K562 (cell line): ENCODE results near the gene PFAS. TPM values are rescaled to one million over a fixed set of nuclear protein-coding genes. Genes with fewer than 3 reads are reported as not detected.
A peak's percentile ranks its signal among the peaks of the same experiment; 100 is the strongest.

Experiments used
- E2F3 ChIP-seq: fragments of 250-450 bp; sonication (Bioruptor Pico); IDR thresholded peaks from 2 replicates; pipeline ENCODE4 v1.4.0; 2020; ENCODE audit warnings: mild to moderate bottlenecking
- L3MBTL2 ChIP-seq: fragments of 450-650 bp; IDR thresholded peaks from 2 replicates; pipeline ENCODE4 v1.6.1; 2016; ENCODE audit warnings: mild to moderate bottlenecking, moderate library complexity
- MNT ChIP-seq, 2 experiments: fragments of 450-650 bp; conservative IDR thresholded peaks; 2 replicates each; pipeline ENCODE4 v1.6.1; 2017; ENCODE audit warnings: mild to moderate bottlenecking in 2 of 2, moderate library complexity in 2 of 2
- RBM14 ChIP-seq: fragments of 200-400 bp; formaldehyde crosslinking; IDR thresholded peaks from 2 replicates; pipeline ENCODE4 v1.6.1; 2018; ENCODE audit warnings: low read depth, mild to moderate bottlenecking, low read length, moderate library complexity, borderline replicate concordance; ENCODE audit not compliant: insufficient read depth
- REST ChIP-seq, 2 experiments: fragments of 450-650 bp; formaldehyde crosslinking in 1 of 2; IDR thresholded peaks; 2 replicates each; pipeline versions ENCODE4 v1.4.0 to v1.6.1; 2014 to 2020; ENCODE audit warnings: mild to moderate bottlenecking in 2 of 2, borderline replicate concordance in 1 of 2, low read depth in 1 of 2
- U2AF2 ChIP-seq: fragments of 200-400 bp; formaldehyde crosslinking; optimal IDR thresholded peaks from 2 replicates; pipeline ENCODE3; 2017; ENCODE audit warnings: low read depth, mild to moderate bottlenecking, low read length
- UBTF ChIP-seq, 2 experiments: IDR thresholded peaks; 2 replicates each; pipeline ENCODE4 v1.6.1; 2012; ENCODE audit warnings: improper control_type of control experiment in 2 of 2, low read depth in 2 of 2, low read length in 2 of 2, borderline replicate concordance in 1 of 2
- ZBTB7A ChIP-seq: IDR thresholded peaks from 2 replicates; pipeline ENCODE4 v1.6.1; 2011; ENCODE audit warnings: low read depth, mild to moderate bottlenecking, low read length, moderate library complexity, borderline replicate concordance; ENCODE audit not compliant: control insufficient read depth
- ZNF134 ChIP-seq: fragments of 250-450 bp; sonication (Bioruptor Pico); conservative IDR thresholded peaks from 2 replicates; pipeline ENCODE4 v1.4.0; 2020
- ZNF395 ChIP-seq: fragments of 200-800 bp; sonication (Bioruptor generic); IDR thresholded peaks from 2 replicates; pipeline ENCODE4 v1.6.1; 2017; ENCODE audit warnings: missing genetic modification characterization, missing compliant biosample characterization
- polyA plus RNA-seq, 8 experiments: library from polyadenylated mRNA; depleted of rRNA in 4 of 8; stranded (reverse) in 5 of 8; unstranded in 3 of 8; fragments of >200 nt; fragmentation: Nextera tagmentation in 2 of 8; fragmentation: Illumina TruSeq in 1 of 8; extraction: Ambion mirVana in 2 of 8; extraction: Trizol in 1 of 8; gene quantifications; 2 replicates each; pipeline versions ENCODE4 v1.2.1 to v1.2.3, GENCODE V29; 2011 to 2014; ENCODE audit warnings: inconsistent platforms in 1 of 8, missing spikeins in 1 of 8
- total RNA-seq, 7 experiments: library from RNA; depleted of rRNA in 6 of 7; stranded (reverse); fragments of >200 nt in 6 of 7; fragmentation: Illumina TruSeq in 2 of 7; extraction: Trizol in 2 of 7; gene quantifications; 2 replicates each; pipeline versions ENCODE4 v1.2.1 to v1.2.3, GENCODE V29; 2011 to 2021; ENCODE audit warnings: low replicate concordance in 1 of 7

PFAS gene
- total and polyA plus RNA-seq, 9 of the 15 experiments (the other 6 are each of a cell fraction or from before 2014, with no cell fraction given): 11.6 to 131 (median 43.9) TPM

GRCh38 chr17:8223356-8224126, 25.5 kb upstream of the PFAS start (continued):
- TF ChIP-seq ZNF395: peak; percentile 22; the same call in 1 of the 2 replicates
- no peak for TF ChIP-seq RBM14
- TF ChIP-seq UBTF (IDR thresholded peaks at IDR 0.05; ENCODE audit: borderline replicate concordance in 1 of 2, low read depth in 2 of 2, low read length in 2 of 2): 0 out of 4 replicates have a peak, but pooled peaks of 1 of the 2 experiments have one; percentile 9
- TF ChIP-seq L3MBTL2: peak; percentile 95
- TF ChIP-seq E2F3 (CRISPR knock-in tag): peak; percentile 49; the same call in 1 of the 2 replicates
- TF ChIP-seq U2AF2: no peak
- peak in 1 of 2 experiments; percentile 73 for TF ChIP-seq MNT (conservative IDR thresholded peaks at IDR 0.05)
- TF ChIP-seq ZNF134: 0 out of 2 replicates have a peak, but pooled peaks have one; percentile 18
- peak; percentile 30; the same call in 1 of the 2 replicates for TF ChIP-seq REST (IDR thresholded peaks at IDR 0.05; ENCODE audit: borderline replicate concordance)
- TF ChIP-seq REST (CRISPR knock-in tag; IDR thresholded peaks at IDR 0.05; ENCODE audit: low read depth): no peak
- TF ChIP-seq ZBTB7A: peak; percentile 49; the same call in 1 of the 2 replicates
